HPDE6-E6E7 (cell line): ENCODE data around the gene EGR2.
"Not testable (repeated sequence)": the region's sequence is repeated elsewhere in the genome, so short reads cannot be mapped to it uniquely, and the experiment has no call there.

Experiments
- DNase-seq: peaks from one replicate; pipeline ENCODE4 v3.0.0; 2011; ENCODE audit warnings: missing footprints; ENCODE audit errors: extremely low spot score

EGR2 gene

DNA sequence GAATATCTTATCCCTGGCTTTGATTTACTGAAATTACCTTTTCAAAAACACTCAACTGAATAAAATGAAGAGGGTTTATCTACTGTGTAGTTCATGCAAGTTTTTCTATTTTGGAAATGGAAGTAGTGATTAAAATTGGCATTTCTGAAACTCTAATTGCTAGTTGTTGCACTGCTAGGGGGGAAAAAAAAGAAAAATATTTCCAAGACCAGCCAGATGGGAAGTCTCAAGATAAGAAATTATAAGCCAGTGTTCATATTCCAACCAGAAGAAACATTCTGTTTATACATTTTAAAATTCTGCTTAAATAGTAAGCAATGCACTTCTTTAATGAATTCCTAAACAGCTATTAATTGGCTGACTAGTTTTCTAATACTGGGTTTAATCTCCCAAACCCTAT, 21.1 kb downstream of the EGR2 start:
- DNase-seq = no peak

DNA sequence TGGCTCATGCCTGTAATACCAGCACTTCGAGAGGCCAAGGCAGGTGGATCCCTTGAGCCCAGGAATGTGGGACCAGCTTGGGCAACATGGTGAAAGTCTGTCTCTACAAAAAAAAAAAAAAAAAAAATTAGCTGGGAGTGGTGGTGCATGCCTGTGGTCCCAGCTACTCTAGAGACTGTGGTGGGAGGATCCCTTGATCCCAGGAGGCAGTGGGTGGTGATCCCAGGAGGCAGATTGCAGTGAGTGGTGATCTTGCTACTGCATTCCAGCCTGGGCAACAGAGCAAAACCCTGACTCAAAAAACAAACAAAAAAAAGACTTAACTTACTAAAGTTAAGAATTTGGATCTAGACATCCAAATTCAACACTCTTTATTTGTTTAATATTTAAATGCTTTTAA, 21.9 kb downstream of the EGR2 start:
- DNase-seq = no peak

- DNase-seq = no peak
Observed at GRCh38 chr10:62792261-62792660, 23.9 kb downstream of the EGR2 start.

DNA sequence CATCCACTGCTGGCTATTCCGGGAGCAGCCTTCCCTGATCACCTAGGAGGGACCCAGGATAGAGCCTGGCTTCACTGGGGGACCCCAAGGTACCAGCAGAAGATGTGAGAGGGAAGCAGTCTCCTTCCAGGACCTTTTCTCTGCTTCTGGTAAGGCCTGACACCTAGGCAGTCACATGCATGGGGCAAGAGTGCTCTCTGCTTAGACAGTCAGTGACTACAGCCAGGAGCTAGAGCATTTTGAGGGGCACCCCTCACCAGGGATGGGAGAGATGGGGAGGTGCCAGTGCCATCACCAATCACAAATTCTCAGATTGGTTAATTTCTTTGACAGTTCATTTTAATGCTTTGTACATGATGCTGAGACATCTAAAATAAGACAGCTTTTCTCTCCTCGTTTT, 25.6 kb downstream of the EGR2 start:
- DNase-seq = no peak

- DNase-seq = no peak
Observed at GRCh38 chr10:62790019-62790555, 26.1 kb downstream of the EGR2 start.

DNA sequence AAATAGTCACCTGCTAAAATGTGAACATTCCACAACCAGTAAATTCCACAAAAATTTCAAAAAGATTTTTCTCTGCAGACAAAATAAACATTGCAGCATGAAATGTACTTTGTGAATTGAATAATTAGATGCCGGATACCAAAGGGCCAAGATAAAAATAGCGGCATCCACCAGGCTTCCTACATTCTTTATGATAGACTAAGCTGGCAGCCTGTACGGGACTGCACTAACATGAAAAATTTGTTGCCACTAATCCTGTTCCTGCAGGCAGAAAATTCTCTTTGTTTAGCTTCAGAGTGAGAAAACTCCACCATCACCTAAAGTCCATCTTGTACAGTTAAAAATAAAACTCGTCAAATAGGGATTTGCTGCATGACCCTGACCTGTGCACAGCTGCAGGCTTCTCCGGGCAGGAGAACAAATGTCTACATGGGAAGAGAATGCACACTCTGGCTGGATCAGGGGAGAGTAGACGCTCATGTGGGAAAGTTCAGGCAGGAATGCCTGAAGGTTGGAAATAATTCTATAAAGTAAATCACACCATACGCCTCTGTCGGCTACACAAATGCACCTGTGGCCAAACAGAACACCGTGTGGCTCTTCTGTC, 27.2 kb downstream of the EGR2 start:
- DNase-seq = no peak

- DNase-seq = not testable (repeated sequence)
Observed at GRCh38 chr10:62788285-62788684, 27.9 kb downstream of the EGR2 start.

DNA sequence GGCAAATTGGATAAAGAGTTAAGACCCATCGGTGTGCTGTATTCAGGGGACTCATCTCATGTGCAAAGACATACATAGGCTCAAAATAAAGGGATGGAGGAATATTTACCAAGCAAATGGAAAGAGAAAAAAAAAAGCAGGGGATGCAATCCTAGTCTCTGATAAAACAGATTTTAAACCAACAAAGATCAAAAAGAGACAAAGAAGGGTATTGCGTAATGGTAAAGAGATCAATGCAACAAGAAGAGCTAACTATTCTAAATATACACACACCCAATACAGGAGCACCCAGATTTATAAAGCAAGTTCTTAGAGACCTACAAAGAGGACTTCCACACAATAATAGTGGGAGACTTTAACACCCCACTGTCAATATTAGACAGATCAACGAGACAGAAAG, 31.6 kb downstream of the EGR2 start:
- not testable (repeated sequence) for DNase-seq

GRCh38 chr10:62779487-62780248, 36.5 kb downstream of the EGR2 start:
- DNase-seq = no peak

GRCh38 chr10:62778125-62778524, 38.0 kb downstream of the EGR2 start:
- DNase-seq = no peak

DNA sequence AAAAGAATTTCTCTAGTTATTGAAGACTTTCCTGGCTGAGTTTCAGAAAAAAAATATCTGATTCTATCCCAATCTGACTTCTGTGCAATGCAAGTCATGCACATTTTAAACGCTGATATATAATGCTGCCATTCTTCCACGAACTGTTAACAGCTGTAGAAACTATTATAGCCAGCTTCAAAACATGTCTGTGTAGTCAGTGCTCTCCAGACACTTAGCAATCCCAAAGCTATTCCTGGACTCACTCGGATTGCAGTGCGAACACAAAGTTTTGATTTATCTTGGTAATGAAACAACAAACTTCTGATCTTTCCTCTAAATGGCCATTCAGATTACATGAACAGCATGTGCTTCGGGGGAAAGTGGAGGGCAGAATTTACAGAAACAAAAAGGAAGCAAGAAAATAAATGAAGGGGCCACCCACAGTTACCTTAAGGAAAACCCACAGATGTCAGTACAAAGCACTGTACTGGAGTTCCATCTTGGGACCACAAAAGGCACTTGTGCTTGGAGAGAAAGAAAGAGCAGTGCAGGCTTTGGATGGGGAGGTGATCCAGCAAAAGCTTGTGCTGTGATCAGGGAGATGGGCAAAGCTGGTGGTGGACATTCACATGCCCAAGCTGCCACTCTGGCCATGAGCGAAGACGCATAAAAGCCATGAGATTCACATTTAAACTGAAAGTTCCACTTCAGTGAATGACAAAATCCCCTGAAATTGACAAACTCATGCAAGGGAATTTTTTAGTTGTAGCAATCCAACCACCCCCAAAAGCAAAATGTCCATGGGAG, 43.8 kb downstream of the EGR2 start:
- DNase-seq = no peak

- DNase-seq = no peak
Observed at GRCh38 chr10:62769574-62770242, 46.5 kb downstream of the EGR2 start.

GRCh38 chr10:62766386-62766785, 49.8 kb downstream of the EGR2 start:
- no peak for DNase-seq

GRCh38 chr10:62765726-62766125, 50.4 kb downstream of the EGR2 start:
- no peak for DNase-seq

DNA sequence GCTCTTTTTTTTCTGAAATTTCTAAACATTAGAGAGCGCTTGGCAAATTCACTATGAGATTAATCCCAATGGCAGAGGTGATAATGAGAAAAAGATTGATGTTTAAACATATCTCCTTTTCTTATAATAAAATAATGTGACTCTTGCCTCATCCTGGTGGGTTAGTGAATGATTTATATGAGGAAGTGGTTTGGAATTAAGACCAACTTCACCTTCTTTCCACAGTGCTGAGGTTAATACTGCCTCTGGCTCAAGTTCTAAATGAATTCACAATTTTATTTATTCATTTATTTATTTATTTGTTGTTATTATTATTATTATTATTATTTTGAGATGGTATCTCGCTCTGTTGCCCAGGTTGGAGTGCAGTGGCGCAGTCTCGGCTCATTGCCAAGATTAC, 52.2 kb downstream of the EGR2 start:
- DNase-seq = no peak

GRCh38 chr10:62763155-62763554, 53.0 kb downstream of the EGR2 start:
- no peak for DNase-seq
